GM21526 (cell line): ENCODE data around the gene TTYH1.

Experiments
- ATAC-seq: cut with Tn5 transposase; IDR thresholded peaks from one replicate; pipeline ENCODE4 v1.9.1; 2021; ENCODE audit warnings: moderate library complexity; ENCODE audit not compliant: unreplicated experiment, low FRiP score

TTYH1 gene

GRCh38 chr19:54421169-54421516 lies 5.9 kb downstream of the TTYH1 start:
- no peak for ATAC-seq

- no peak for ATAC-seq
Measured at GRCh38 chr19:54421521-54421920, 6.3 kb downstream of the TTYH1 start.

- ATAC-seq: no peak
Measured at GRCh38 chr19:54422136-54422535, 6.9 kb downstream of the TTYH1 start.

- no peak for ATAC-seq
Measured at GRCh38 chr19:54424201-54424600, 8.9 kb downstream of the TTYH1 start.

- no peak for ATAC-seq
Measured at GRCh38 chr19:54424660-54425381, 9.6 kb downstream of the TTYH1 start.

- ATAC-seq: no peak
Measured at GRCh38 chr19:54425382-54425723, 10.1 kb downstream of the TTYH1 start.

GRCh38 chr19:54426291-54426931 lies 11.1 kb downstream of the TTYH1 start:
- ATAC-seq: no peak

GRCh38 chr19:54427586-54427985 lies 12.3 kb downstream of the TTYH1 start:
- ATAC-seq: no peak

GRCh38 chr19:54428323-54429175 lies 13.3 kb downstream of the TTYH1 start:
- no peak for ATAC-seq

- ATAC-seq: no peak
Measured at GRCh38 chr19:54429176-54429495, 13.9 kb downstream of the TTYH1 start.

- no peak for ATAC-seq
Measured at GRCh38 chr19:54429545-54430227, 14.4 kb downstream of the TTYH1 start.

- ATAC-seq: no peak
Measured at GRCh38 chr19:54430306-54431254, 15.3 kb downstream of the TTYH1 start.

- no peak for ATAC-seq
Measured at GRCh38 chr19:54431255-54431838, 16.1 kb downstream of the TTYH1 start.

GRCh38 chr19:54432144-54432738 lies 17.0 kb downstream of the TTYH1 start:
- ATAC-seq: no peak

- no peak for ATAC-seq
Measured at GRCh38 chr19:54433697-54434096, 18.4 kb downstream of the TTYH1 start.

- ATAC-seq: no peak
Measured at GRCh38 chr19:54434112-54434872, 19.0 kb downstream of the TTYH1 start.

- no peak for ATAC-seq
Measured at GRCh38 chr19:54434873-54435214, 19.6 kb downstream of the TTYH1 start.

- no peak for ATAC-seq
Measured at GRCh38 chr19:54435551-54436016, 20.3 kb downstream of the TTYH1 start.
